GM10266 (cell line): ENCODE data around the gene IRF7.

Experiments
- DNase-seq: peaks from one replicate; pipeline ENCODE4 v3.0.0; 2012; ENCODE audit errors: extremely low spot score
- CTCF ChIP-seq: IDR thresholded peaks from 2 replicates; pipeline ENCODE4 v1.5.1; 2012; ENCODE audit warnings: mild to moderate bottlenecking, low read depth; ENCODE audit not compliant: control insufficient read depth, insufficient read depth; ENCODE audit errors: missing control alignments

IRF7 gene

GRCh38 chr11:571802-572185, 44.0 kb downstream of the IRF7 start:
- TF ChIP-seq CTCF = no peak
- DNase-seq = no peak

- TF ChIP-seq CTCF = no peak
- no peak for DNase-seq
Observed at GRCh38 chr11:569158-569885, 46.4 kb downstream of the IRF7 start.

- TF ChIP-seq CTCF = no peak
Observed at GRCh38 chr11:568306-569157, 47.2 kb downstream of the IRF7 start.

GRCh38 chr11:567629-568292, 48.0 kb downstream of the IRF7 start:
- no peak for DNase-seq
- no peak for TF ChIP-seq CTCF

More at GRCh38 chr11:568306-569157, 47.2 kb downstream of the IRF7 start:
- peak; percentile 99 for DNase-seq

- DNase-seq = no peak
- no peak for TF ChIP-seq CTCF
Observed at GRCh38 chr11:567011-567628, 48.6 kb downstream of the IRF7 start.

GRCh38 chr11:565921-566509, 49.7 kb downstream of the IRF7 start:
- DNase-seq = no peak

More at GRCh38 chr11:565921-566509, 49.7 kb downstream of the IRF7 start:
- peak; percentile 23 for TF ChIP-seq CTCF
